ENCODE results near the gene TH. TPM values are rescaled to one million over a fixed set of nuclear protein-coding genes. Genes with fewer than 3 reads are reported as not detected.
"Not testable (repeated sequence)": the region's sequence is repeated elsewhere in the genome, so short reads cannot be mapped to it uniquely, and the experiment has no call there.

The TH gene
- total RNA-seq, 2 donors from 2014 or later, result not detected

GRCh38 chr11:2180347-2180746 is 8.7 kb upstream of the TH start:
- Histone ChIP-seq H3K27me3 (ENCODE audit: control insufficient read depth, insufficient read depth, low read length, poor library complexity, severe bottlenecking) (peaks cover 6% of the 10 kb centered on the region), H3K4me3 (ENCODE audit: low read length) (no peak overlapping the region), H3K4me1 (ENCODE audit: control insufficient read depth, insufficient read depth, low read length) (no peaks in the 10 kb centered on the region), H3K9me3 (ENCODE audit: control insufficient read depth, low read length) (no peaks in the 10 kb centered on the region), H3K9ac (ENCODE audit: extremely low read depth, low read length, poor library complexity, severe bottlenecking) (no peak overlapping the region), H3K36me3 (ENCODE audit: control insufficient read depth, insufficient read depth, low read length) (no peaks in the 10 kb centered on the region), H3K27ac (ENCODE audit: low read depth, low read length) (no peak overlapping the region)
- Mint-ChIP-seq H3K4me1 (no peaks in the 10 kb centered on the region), H3K27me3 (ENCODE audit: insufficient read depth) (peaks cover 8% of the 10 kb centered on the region), H3K27ac (no peak overlapping the region), H3K36me3 (ENCODE audit: low read depth) (no peaks in the 10 kb centered on the region), H3K9me3 (no peaks in the 10 kb centered on the region), H3K4me3 (no peak overlapping the region)
- DNase-seq, result no peak
- WGBS, 2 experiments (ENCODE audit: insufficient coverage in 1 of 2, insufficient read length in 1 of 2), result 91 to 94% methylated on average over 10 to 15 of the region's 15 CpGs
- no peak for TF ChIP-seq CTCF (conservative IDR thresholded peaks at IDR 0.05)

- H3K27ac Mint-ChIP-seq, result no peak overlapping the region
- no peak overlapping the region for H3K4me3 Mint-ChIP-seq
- no peaks in the 10 kb centered on the region for H3K9me3 ChIP-seq (ENCODE audit: control insufficient read depth, low read length)
- H3K4me3 ChIP-seq (ENCODE audit: low read length), result no peak overlapping the region
- H3K27ac ChIP-seq (ENCODE audit: low read depth, low read length), result no peak overlapping the region
- H3K9me3 Mint-ChIP-seq, result no peaks in the 10 kb centered on the region
- no peaks in the 10 kb centered on the region for H3K36me3 ChIP-seq (ENCODE audit: control insufficient read depth, insufficient read depth, low read length)
- peaks cover under 1% of the 10 kb centered on the region for H3K27me3 ChIP-seq (ENCODE audit: control insufficient read depth, insufficient read depth, low read length, poor library complexity, severe bottlenecking)
- no peaks in the 10 kb centered on the region for H3K4me1 ChIP-seq (ENCODE audit: control insufficient read depth, insufficient read depth, low read length)
- no peaks in the 10 kb centered on the region for H3K36me3 Mint-ChIP-seq (ENCODE audit: low read depth)
- no peak for DNase-seq
- H3K27me3 Mint-ChIP-seq (ENCODE audit: insufficient read depth), result peaks cover under 1% of the 10 kb centered on the region
- 91 to 95% methylated on average over 7 to 10 of the region's 10 CpGs for WGBS, 2 experiments (ENCODE audit: insufficient coverage in 1 of 2, insufficient read length in 1 of 2)
- no peak for TF ChIP-seq CTCF (conservative IDR thresholded peaks at IDR 0.05)
- H3K4me1 Mint-ChIP-seq, result no peaks in the 10 kb centered on the region
- no peak overlapping the region for H3K9ac ChIP-seq (ENCODE audit: extremely low read depth, low read length, poor library complexity, severe bottlenecking)
Measured at GRCh38 chr11:2179516-2179915, 7.9 kb upstream of the TH start.

- Mint-ChIP-seq H3K4me3 (no peak overlapping the region), H3K9me3 (no peaks in the 10 kb centered on the region), H3K27me3 (ENCODE audit: insufficient read depth) (no peaks in the 10 kb centered on the region), H3K27ac (no peak overlapping the region), H3K36me3 (ENCODE audit: low read depth) (no peaks in the 10 kb centered on the region), H3K4me1 (no peaks in the 10 kb centered on the region)
- Histone ChIP-seq H3K9me3 (ENCODE audit: control insufficient read depth, low read length) (no peaks in the 10 kb centered on the region), H3K36me3 (ENCODE audit: control insufficient read depth, insufficient read depth, low read length) (no peaks in the 10 kb centered on the region), H3K9ac (ENCODE audit: extremely low read depth, low read length, poor library complexity, severe bottlenecking) (no peak overlapping the region), H3K27me3 (ENCODE audit: control insufficient read depth, insufficient read depth, low read length, poor library complexity, severe bottlenecking) (no peaks in the 10 kb centered on the region), H3K4me1 (ENCODE audit: control insufficient read depth, insufficient read depth, low read length) (no peaks in the 10 kb centered on the region), H3K4me3 (ENCODE audit: low read length) (no peak overlapping the region), H3K27ac (ENCODE audit: low read depth, low read length) (peak overlapping the region; percentile 47)
- 67 to 75% methylated on average over 10 to 16 of the region's 16 CpGs for WGBS, 2 experiments (ENCODE audit: insufficient coverage in 1 of 2, insufficient read length in 1 of 2)
- TF ChIP-seq CTCF (conservative IDR thresholded peaks at IDR 0.05), result no peak
- no peak for DNase-seq
Measured at GRCh38 chr11:2178906-2179494, 7.4 kb upstream of the TH start.

GRCh38 chr11:2178055-2178773 is 6.6 kb upstream of the TH start:
- not testable (repeated sequence) for H3K36me3 Mint-ChIP-seq (ENCODE audit: low read depth); H3K27me3 ChIP-seq (ENCODE audit: control insufficient read depth, insufficient read depth, low read length, poor library complexity, severe bottlenecking); H3K9me3 Mint-ChIP-seq; H3K9ac ChIP-seq (ENCODE audit: extremely low read depth, low read length, poor library complexity, severe bottlenecking); H3K27me3 Mint-ChIP-seq (ENCODE audit: insufficient read depth); DNase-seq; H3K4me1 Mint-ChIP-seq; H3K4me3 Mint-ChIP-seq; H3K4me1 ChIP-seq (ENCODE audit: control insufficient read depth, insufficient read depth, low read length); H3K27ac ChIP-seq (ENCODE audit: low read depth, low read length); H3K27ac Mint-ChIP-seq; H3K9me3 ChIP-seq (ENCODE audit: control insufficient read depth, low read length); H3K4me3 ChIP-seq (ENCODE audit: low read length); H3K36me3 ChIP-seq (ENCODE audit: control insufficient read depth, insufficient read depth, low read length)
- WGBS, 2 experiments (ENCODE audit: insufficient coverage in 1 of 2, insufficient read length in 1 of 2), result 83 to 90% methylated on average over 12 to 14 of the region's 16 CpGs
